SK-N-DZ (cell line): Measurements from ENCODE around the gene HEATR3.
"Not testable (repeated sequence)": the region's sequence is repeated elsewhere in the genome, so short reads cannot be mapped to it uniquely, and the experiment has no call there.

Experiments used
- DNase-seq: peaks from one replicate; pipeline ENCODE4 v3.0.0-alpha.2; 2015; ENCODE audit warnings: low spot score

Gene HEATR3

DNA sequence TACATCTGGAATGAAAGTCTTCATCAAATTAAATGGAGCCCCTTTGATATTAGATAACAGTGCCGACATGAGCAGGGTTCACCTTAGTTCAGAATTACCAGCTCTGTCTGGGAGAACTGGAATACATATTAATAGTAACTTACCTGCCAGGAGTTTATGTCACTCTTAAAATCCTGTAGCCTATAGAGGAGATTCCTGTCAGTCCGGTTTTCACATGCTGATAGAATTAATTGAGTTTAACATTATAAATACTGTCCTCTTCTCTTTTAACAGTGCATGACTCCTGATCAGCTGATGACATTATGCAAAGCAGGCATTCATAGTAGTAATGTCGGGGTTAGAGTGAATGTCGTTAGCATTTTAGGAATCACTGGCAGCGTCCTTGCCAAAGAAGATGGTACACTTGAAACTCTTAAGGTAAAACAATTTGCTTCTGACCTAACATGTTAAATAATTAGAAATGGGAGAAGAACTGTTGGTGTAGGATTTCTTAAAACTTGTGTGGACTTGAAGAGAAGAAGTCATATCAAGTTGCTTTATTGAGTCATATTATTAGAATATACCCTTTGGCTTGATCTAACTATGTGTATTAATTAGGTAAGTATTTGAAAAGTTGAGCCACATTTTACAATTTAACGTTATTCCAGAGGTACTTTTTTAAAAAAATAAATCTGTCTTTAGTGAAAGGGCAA lies 34.3 kb downstream of the HEATR3 start:
- DNase-seq = no peak

DNA sequence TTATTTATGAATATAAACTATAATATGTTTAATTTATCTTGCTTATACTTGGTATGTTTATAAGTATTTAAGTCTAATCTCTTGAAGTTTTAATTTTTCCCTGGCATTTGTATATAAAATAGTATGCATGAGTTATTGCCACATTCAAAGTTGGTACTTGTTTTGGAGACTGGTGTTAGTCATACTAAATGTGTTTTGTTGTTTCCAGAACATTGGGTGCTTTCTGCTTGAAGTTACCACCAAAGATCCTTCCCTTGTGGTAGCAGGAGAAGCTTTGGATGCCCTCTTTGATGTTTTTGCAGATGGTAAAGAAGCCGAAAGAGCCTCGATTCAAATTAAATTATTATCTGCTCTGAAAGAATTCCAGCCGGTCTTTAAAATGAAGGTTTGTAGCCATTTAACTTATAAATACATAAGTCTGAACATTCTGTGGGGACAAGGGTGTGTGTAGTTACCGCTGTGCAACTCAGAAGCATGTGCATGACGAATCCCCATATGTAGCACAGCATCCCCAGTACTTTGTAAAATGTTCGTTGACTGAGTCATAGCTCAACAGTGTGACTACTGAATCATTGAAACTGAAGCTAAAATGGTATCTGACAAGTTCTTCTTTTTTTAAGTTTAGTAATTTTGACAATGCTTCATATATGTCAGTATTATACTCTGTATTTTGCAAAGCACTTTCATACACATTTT lies 36.4 kb downstream of the HEATR3 start:
- DNase-seq = no peak

DNA sequence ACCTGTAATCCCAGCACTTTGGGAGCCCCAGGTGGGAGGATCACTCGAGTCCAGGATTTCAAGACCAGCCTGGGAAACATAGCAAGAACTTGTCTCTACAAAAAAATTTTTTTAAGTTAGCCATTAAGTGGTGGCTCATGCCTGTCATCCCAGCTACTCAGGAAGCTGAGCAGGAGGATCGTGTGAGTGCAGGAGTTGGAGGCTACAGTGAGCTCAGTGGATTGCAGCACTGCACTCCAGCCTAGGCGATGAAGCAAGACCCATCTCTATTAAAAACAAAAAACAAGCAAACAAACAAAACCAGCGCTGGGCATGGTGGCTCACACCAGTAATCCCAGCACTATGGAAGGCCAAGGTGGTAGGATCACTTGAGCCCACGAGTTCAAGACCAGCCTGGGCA lies 38.0 kb downstream of the HEATR3 start:
- DNase-seq = no peak

- DNase-seq = no peak
Observed at GRCh38 chr16:50114357-50115129, 48.8 kb downstream of the HEATR3 start.

DNA sequence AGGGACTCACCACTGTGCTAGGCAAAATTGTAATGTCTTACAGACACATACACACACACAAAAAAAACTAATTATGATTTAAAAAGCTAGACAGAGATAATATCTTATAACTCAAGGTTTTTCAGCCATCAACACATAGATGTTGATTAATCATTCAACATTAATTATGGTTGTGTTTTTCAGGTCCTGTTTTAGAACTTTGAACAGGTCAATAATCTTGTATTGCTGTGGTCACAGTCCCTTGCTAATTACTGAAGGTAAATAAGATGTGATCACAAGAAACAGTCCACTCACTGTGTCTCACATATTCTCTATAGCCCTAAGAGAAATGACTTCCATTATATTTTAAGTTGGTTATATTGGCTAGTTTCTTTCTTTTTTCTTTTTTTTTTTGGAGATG lies 54.9 kb downstream of the HEATR3 start:
- no peak for DNase-seq

- DNase-seq = no peak
Observed at GRCh38 chr16:50121278-50121677, 55.5 kb downstream of the HEATR3 start.

DNA sequence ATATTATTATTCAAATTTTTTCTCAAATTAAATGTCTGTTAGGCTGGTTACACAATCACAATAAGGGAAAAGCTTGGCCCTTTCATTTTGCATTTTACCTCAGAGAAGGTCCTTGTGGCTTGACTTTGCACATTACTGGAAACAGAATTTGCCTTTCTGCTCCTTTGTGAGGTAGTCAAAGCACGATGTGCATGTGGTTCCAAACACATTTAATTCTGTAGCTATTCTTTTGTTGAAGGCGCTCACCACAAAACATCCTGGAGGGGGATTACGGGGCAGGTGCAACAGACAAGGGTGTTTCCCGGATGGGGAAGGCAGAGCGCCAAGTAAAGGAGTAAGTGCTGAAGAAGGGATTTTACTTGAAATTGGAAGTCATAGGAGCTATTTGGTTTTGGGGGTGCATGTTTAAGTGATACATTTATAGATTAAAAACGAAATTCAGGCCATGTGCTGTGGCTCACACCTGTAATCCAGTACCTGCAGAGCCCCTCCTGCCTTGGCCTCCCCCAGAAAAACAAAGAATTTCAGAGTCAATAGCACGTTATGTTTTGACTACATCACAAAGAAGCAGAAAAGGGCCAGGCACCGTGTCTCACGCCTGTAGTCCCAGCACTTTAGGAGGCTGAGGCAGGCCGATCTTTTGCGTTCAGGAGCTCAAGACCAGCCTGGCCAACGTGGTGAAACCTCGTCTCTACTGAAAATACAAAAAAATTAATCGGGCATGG lies 56.1 kb downstream of the HEATR3 start:
- DNase-seq = no peak

GRCh38 chr16:50123417-50123816 lies 57.6 kb downstream of the HEATR3 start:
- DNase-seq = no peak

DNA sequence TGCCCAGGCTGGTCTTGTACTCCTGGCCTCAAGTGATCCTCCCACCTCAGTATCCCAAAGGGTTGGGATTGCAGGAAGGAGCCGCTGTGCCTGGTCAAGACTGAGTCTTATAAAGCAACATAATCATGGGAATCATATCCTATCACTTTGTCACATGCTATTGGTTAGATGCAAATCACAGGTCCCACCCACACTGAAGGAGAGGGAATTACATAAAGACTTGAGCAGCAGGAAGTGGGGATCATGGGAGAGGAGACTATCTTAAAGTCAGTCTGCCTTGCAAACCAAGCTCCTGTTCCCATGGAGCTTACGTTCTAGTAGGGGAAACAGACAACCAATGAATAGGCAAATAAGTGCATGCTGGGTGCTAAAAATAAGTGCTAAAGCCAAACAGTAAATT lies 59.0 kb downstream of the HEATR3 start:
- no peak for DNase-seq

GRCh38 chr16:50126183-50126582 lies 60.4 kb downstream of the HEATR3 start:
- DNase-seq = no peak

- not testable (repeated sequence) for DNase-seq
Observed at GRCh38 chr16:50132571-50132970, 66.8 kb downstream of the HEATR3 start.

GRCh38 chr16:50133214-50133613 lies 67.4 kb downstream of the HEATR3 start:
- DNase-seq = no peak

DNA sequence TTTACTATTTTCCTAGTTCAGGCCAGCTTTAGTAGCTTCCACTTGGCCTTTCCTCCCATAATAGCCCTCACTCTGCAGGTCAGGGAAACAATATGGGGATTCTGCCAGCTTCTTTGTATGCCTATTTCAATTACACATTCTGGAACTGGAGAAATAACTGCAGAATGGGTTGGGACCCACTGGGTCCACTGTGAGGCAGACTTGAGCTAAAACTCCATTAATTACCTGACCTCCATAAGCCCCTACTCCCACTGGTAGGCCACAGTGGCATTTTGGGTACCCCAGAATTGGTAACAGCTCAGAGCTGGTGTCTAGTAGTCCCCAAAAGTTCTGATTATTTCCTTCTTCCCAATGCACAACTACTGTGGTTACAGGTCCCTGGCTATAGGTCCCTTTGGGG lies 70.6 kb downstream of the HEATR3 start:
- no peak for DNase-seq

DNA sequence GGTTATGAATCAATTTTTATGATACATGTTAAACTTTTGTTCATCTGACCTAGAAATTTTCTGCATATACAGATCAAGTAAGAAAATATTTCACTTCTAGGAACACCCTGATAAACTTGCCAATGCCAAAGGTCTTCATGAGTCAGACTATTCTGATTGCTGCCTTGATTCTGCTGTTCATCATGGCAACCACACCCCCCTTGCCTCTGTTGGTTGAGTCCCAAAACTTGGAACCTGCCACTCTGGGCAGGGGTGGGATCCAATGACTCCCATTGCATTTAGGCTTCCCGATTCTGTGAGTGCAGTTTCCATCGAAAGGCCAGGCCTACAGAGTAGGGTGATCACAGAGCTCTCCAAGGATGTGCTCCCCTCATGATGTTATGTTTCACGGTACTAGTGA lies 71.5 kb downstream of the HEATR3 start:
- no peak for DNase-seq

DNA sequence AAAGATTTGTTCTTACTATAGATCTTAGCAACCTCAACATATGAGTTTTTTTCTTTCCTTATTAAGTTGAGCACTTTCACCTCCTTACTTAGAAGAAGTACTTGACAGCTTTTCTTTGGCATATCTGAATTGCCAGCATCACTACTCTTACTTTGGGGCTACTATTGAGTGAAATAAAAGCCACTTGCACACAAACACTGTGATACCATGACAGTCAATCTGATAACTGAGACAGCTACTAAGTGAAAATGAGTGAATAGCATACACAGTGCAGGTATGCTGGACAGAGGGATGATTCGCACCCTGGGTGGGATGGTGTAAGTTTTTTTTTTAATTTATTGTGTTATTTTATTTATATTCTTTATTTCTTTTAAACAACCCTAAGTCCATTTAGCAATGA lies 73.8 kb downstream of the HEATR3 start:
- no peak for DNase-seq

- no peak for DNase-seq
Observed at GRCh38 chr16:50144211-50144610, 78.4 kb downstream of the HEATR3 start.

GRCh38 chr16:50146479-50147435 lies 81.0 kb downstream of the HEATR3 start:
- no peak for DNase-seq

DNA sequence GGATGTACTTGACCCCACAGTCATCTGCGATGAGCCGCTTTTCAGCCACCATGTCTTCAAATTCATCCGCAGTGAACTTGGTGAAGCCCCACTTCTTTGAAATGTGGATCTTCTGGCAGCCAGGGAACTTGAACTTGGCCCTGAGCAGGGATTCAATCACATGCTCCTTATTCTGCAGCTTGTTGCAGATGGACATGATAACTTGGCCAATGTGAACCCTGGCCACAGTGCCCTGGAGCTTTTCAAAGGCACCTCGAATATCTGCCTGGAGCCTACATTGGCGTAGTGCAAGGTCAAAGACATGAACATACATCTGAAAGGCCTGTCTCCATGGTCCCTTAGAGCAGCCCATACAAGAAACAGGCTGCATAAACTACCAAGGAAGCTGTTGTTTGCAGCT lies 85.6 kb downstream of the HEATR3 start:
- no peak for DNase-seq

- no peak for DNase-seq
Observed at GRCh38 chr16:50151756-50152155, 86.0 kb downstream of the HEATR3 start.

- no peak for DNase-seq
Observed at GRCh38 chr16:50152351-50152806, 86.6 kb downstream of the HEATR3 start.
